ENCODE results near the gene DNAI4.
"Not testable (repeated sequence)": the region's sequence is repeated elsewhere in the genome, so short reads cannot be mapped to it uniquely, and the experiment has no call there.

DNAI4 gene

DNA sequence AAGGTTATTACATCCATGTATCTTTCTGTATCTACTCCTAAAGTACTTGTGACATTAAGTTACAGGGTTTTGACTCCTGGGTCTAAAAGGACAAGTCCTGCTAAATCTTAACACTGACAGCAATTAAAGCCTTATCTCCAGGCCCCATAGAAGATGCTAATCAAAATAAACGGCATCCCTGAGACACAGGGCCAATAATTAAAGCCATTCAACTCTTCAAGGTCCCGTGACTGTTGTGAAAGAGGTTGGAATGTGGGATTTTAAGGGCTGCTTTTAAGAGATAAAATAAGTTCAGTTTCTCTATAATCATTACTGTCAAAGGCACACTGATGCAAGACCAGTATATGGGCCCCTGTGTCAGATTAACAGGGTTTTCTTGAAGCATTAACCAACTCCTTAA lies 8.3 kb downstream of the DNAI4 start:
- H3K4me3 ChIP-seq (ENCODE audit: insufficient read length, low read depth): no peak overlapping the region
- H3K36me3 ChIP-seq (ENCODE audit: insufficient read depth, insufficient read length, low read length): peaks cover 13% of the 10 kb centered on the region
- no peak overlapping the region for H3K9ac ChIP-seq (ENCODE audit: insufficient read length, low read depth)
- no peaks in the 10 kb centered on the region for H3K4me1 ChIP-seq (ENCODE audit: insufficient read depth, insufficient read length)
- H3K27me3 ChIP-seq (ENCODE audit: insufficient read depth, insufficient read length): no peaks in the 10 kb centered on the region
- peaks cover 15% of the 10 kb centered on the region; the same call in 1 of the 2 replicates for H3K9me3 ChIP-seq (ENCODE audit: insufficient read depth, low read length)
- no peak for DNase-seq (ENCODE audit: low read depth, low spot score)
- TF ChIP-seq ZNF274 (IDR thresholded peaks at IDR 0.05; ENCODE audit: low read depth, low read length) (no peak), YY1 (IDR thresholded peaks at IDR 0.05; ENCODE audit: insufficient read depth, insufficient read length) (no peak), SUZ12 (IDR thresholded peaks at IDR 0.05; ENCODE audit: extremely low read depth, insufficient read depth, insufficient read length) (no peak)

DNA sequence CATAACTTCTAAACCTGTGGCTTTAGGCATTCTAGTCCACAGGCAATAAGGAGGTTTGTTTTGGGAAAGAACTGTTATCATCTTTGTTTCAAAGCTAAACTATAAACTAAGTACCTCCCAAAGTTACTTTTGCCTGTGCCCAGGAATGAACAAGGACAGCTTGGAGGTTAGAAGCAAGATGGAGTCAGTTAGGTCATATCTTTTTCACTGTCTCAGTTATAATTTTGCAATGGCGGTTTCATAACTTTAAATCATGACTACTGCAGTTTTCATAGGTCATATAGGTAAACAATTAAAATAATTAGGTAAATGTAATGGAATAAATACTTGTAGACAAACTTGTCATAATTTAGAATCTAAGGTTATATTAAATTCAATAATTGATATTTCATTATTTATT lies 9.5 kb downstream of the DNAI4 start:
- H3K9ac ChIP-seq (ENCODE audit: insufficient read length, low read depth); H3K4me1 ChIP-seq (ENCODE audit: insufficient read depth, insufficient read length); H3K36me3 ChIP-seq (ENCODE audit: insufficient read depth, insufficient read length, low read length); DNase-seq (ENCODE audit: low read depth, low spot score); H3K4me3 ChIP-seq (ENCODE audit: insufficient read length, low read depth); H3K27me3 ChIP-seq (ENCODE audit: insufficient read depth, insufficient read length): not testable (repeated sequence)
- H3K9me3 ChIP-seq (ENCODE audit: insufficient read depth, low read length): peaks cover 11% of the 10 kb centered on the region; the same call in 1 of the 2 replicates

DNA sequence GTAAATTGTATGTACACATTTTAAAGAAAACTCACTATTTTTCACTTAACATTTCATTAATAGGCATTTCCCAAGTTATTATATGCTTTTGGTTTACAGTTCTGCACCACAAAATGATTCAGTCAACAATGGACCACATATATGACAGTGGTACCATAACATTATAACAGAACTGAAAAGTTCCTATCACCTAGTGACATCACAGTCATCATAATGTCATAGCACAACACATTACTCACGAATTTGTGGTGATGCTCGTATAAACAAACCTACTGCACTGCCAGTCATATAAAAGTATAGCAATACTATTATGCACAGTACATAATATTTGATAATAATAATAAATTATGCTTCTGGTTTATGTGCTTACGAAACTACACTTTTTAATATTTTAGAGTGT lies 30.9 kb downstream of the DNAI4 start:
- H3K9me3 ChIP-seq (ENCODE audit: insufficient read depth, low read length): no peaks in the 10 kb centered on the region
- no peak overlapping the region for H3K4me3 ChIP-seq (ENCODE audit: insufficient read length, low read depth)
- no peaks in the 10 kb centered on the region for H3K4me1 ChIP-seq (ENCODE audit: insufficient read depth, insufficient read length)
- H3K36me3 ChIP-seq (ENCODE audit: insufficient read depth, insufficient read length, low read length): no peaks in the 10 kb centered on the region
- no peak for TF ChIP-seq YY1 (IDR thresholded peaks at IDR 0.05; ENCODE audit: insufficient read depth, insufficient read length)
- no peak overlapping the region for H3K9ac ChIP-seq (ENCODE audit: insufficient read length, low read depth)
- H3K27me3 ChIP-seq (ENCODE audit: insufficient read depth, insufficient read length): no peaks in the 10 kb centered on the region
- no peak for DNase-seq (ENCODE audit: low read depth, low spot score)

DNA sequence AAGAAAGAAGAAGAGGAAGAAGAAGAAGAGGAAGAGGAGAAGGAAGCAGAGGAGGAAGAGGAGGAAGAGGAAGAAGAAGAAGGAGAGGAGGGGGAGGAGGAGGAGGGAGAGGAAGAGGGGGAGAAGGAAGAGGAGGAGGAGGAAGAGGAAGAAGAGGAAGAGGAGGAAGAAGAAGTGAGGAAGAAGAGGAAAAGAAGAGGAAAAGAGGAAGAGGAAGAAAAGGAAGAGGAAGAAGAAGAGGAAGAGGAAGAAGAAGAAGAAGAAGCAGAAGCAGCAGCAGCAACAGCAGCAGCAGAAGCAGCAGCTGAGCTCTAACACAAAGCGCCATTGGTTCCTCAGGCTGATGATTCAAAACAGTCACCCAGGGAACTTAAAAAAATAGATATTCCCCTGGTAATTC lies 34.0 kb downstream of the DNAI4 start:
- Histone ChIP-seq H3K9me3 (ENCODE audit: insufficient read depth, low read length) (no peaks in the 10 kb centered on the region), H3K27me3 (ENCODE audit: insufficient read depth, insufficient read length) (no peaks in the 10 kb centered on the region), H3K36me3 (ENCODE audit: insufficient read depth, insufficient read length, low read length) (no peaks in the 10 kb centered on the region), H3K4me1 (ENCODE audit: insufficient read depth, insufficient read length) (no peaks in the 10 kb centered on the region), H3K9ac (ENCODE audit: insufficient read length, low read depth) (no peak overlapping the region), H3K4me3 (ENCODE audit: insufficient read length, low read depth) (no peak overlapping the region)
- DNase-seq (ENCODE audit: low read depth, low spot score): no peak
- TF ChIP-seq ZNF274 (IDR thresholded peaks at IDR 0.05; ENCODE audit: low read depth, low read length): no peak
- TF ChIP-seq SUZ12 (IDR thresholded peaks at IDR 0.05; ENCODE audit: extremely low read depth, insufficient read depth, insufficient read length): no peak
- TF ChIP-seq YY1 (IDR thresholded peaks at IDR 0.05; ENCODE audit: insufficient read depth, insufficient read length): no peak

DNA sequence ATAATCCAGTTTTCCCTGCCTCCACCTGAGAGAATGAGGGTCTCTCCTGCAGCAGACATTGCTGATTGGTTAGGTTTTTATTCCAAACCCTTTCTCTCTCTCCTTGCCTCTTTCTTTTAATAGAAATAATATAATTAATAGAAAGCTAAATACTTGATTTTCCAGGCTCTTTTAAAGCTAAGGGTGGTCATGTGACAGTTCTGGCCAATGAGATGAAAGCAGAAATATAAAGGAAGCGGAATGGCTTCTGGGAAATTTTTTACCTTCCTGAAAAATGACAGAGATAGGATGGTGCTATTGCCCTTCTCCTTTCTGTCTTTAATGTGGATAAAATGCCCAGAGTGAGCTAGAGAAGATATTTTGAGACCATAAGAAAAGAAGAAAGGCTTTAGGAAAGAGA lies 35.6 kb downstream of the DNAI4 start:
- no peaks in the 10 kb centered on the region for H3K4me1 ChIP-seq (ENCODE audit: insufficient read depth, insufficient read length)
- no peak for DNase-seq (ENCODE audit: low read depth, low spot score)

DNA sequence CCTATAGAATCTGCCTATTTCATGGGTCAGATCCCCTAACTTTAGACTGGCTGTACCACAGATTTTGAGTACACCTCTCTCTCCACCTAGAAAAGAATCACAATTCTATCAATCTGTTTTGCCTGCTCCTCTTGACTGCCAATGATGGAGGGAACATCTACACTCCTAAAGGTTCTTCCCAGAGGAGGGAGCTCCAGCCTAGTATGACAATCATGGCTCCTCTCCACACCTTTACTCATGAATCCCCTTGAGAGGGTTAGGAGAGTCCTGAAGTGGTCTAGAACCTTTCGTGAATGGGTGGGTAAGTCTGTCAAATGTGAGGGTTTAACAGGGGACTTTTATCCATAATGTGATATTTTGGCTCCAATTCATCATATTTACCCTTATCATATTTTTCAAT lies 48.0 kb downstream of the DNAI4 start:
- no peak overlapping the region for H3K9ac ChIP-seq (ENCODE audit: insufficient read length, low read depth)
- H3K27me3 ChIP-seq (ENCODE audit: insufficient read depth, insufficient read length): no peaks in the 10 kb centered on the region
- no peaks in the 10 kb centered on the region for H3K36me3 ChIP-seq (ENCODE audit: insufficient read depth, insufficient read length, low read length)
- no peak for DNase-seq (ENCODE audit: low read depth, low spot score)
- no peak for TF ChIP-seq ZNF274 (IDR thresholded peaks at IDR 0.05; ENCODE audit: low read depth, low read length)
- TF ChIP-seq YY1 (IDR thresholded peaks at IDR 0.05; ENCODE audit: insufficient read depth, insufficient read length): no peak
- no peak for TF ChIP-seq SUZ12 (IDR thresholded peaks at IDR 0.05; ENCODE audit: extremely low read depth, insufficient read depth, insufficient read length)
- peaks cover 13% of the 10 kb centered on the region for H3K9me3 ChIP-seq (ENCODE audit: insufficient read depth, low read length)
- H3K4me3 ChIP-seq (ENCODE audit: insufficient read length, low read depth): no peak overlapping the region
- H3K4me1 ChIP-seq (ENCODE audit: insufficient read depth, insufficient read length): no peaks in the 10 kb centered on the region

More for the DNA sequence above, 35.6 kb downstream of the DNAI4 start:
- Histone ChIP-seq H3K9ac (ENCODE audit: insufficient read length, low read depth) (no peak overlapping the region), H3K27me3 (ENCODE audit: insufficient read depth, insufficient read length) (no peaks in the 10 kb centered on the region), H3K9me3 (ENCODE audit: insufficient read depth, low read length) (no peaks in the 10 kb centered on the region), H3K36me3 (ENCODE audit: insufficient read depth, insufficient read length, low read length) (no peaks in the 10 kb centered on the region), H3K4me3 (ENCODE audit: insufficient read length, low read depth) (no peak overlapping the region)
- TF ChIP-seq ZNF274 (IDR thresholded peaks at IDR 0.05; ENCODE audit: low read depth, low read length) (no peak), YY1 (IDR thresholded peaks at IDR 0.05; ENCODE audit: insufficient read depth, insufficient read length) (no peak), SUZ12 (IDR thresholded peaks at IDR 0.05; ENCODE audit: extremely low read depth, insufficient read depth, insufficient read length) (no peak)

DNA sequence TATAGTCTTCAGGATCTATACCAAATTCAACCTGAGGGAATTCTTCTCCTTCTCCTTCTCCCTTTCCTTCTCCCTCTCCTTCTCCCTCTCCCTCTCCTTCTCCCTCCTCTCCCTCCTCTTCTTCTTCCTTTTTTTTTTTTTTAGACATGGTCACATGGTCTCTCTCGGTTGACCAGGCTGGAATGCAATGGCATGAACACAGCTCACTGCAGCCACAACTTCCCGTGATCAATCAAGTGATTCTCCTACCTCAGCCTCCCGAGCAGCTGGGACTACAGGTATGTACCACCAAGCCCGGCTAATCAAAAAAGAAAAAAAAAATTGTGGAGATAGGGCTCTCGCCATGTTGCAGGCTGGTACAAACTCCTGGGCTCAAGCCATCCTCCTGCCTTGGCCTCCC lies 51.5 kb downstream of the DNAI4 start:
- TF ChIP-seq YY1 (IDR thresholded peaks at IDR 0.05; ENCODE audit: insufficient read depth, insufficient read length) (no peak), ZNF274 (IDR thresholded peaks at IDR 0.05; ENCODE audit: low read depth, low read length) (no peak), SUZ12 (IDR thresholded peaks at IDR 0.05; ENCODE audit: extremely low read depth, insufficient read depth, insufficient read length) (no peak)
- H3K27me3 ChIP-seq (ENCODE audit: insufficient read depth, insufficient read length): no peaks in the 10 kb centered on the region
- 0 out of 2 replicates have a peak, but pooled peaks cover under 1% of the 10 kb centered on the region for H3K9me3 ChIP-seq (ENCODE audit: insufficient read depth, low read length)
- H3K4me1 ChIP-seq (ENCODE audit: insufficient read depth, insufficient read length): no peaks in the 10 kb centered on the region
- H3K36me3 ChIP-seq (ENCODE audit: insufficient read depth, insufficient read length, low read length): no peaks in the 10 kb centered on the region
- DNase-seq (ENCODE audit: low read depth, low spot score): no peak
- H3K4me3 ChIP-seq (ENCODE audit: insufficient read length, low read depth): no peak overlapping the region
- H3K9ac ChIP-seq (ENCODE audit: insufficient read length, low read depth): no peak overlapping the region

DNA sequence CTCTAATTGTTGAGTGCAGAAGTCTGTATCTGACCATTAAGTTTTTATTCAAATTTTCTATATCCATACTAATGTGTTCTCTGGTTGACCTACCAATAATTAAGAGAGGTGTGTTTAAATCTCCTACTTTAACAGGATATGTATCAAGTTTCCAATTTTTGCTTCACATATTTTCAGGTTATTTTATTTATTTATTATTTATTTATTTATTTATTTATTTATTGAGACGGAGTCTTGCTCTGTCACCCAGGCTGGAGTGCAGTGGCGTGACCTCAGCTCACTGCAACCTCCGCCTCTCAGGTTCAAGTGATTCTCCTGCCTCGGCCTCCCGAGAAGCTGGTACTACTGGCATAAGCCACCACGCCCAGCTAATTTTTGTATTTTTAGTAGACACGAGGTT lies 52.6 kb downstream of the DNAI4 start:
- not testable (repeated sequence) for H3K36me3 ChIP-seq (ENCODE audit: insufficient read depth, insufficient read length, low read length); H3K27me3 ChIP-seq (ENCODE audit: insufficient read depth, insufficient read length); H3K9me3 ChIP-seq (ENCODE audit: insufficient read depth, low read length); H3K4me1 ChIP-seq (ENCODE audit: insufficient read depth, insufficient read length); DNase-seq (ENCODE audit: low read depth, low spot score); H3K9ac ChIP-seq (ENCODE audit: insufficient read length, low read depth); H3K4me3 ChIP-seq (ENCODE audit: insufficient read length, low read depth)

Data from NT2/D1 (cell line).